Muscle of back (tissue), 11 donors: ENCODE measurements around the gene SPINK1. TPM values are rescaled to one million over a fixed set of nuclear protein-coding genes. Genes with fewer than 3 reads are reported as not detected.
"Not testable (repeated sequence)": the region's sequence is repeated elsewhere in the genome, so short reads cannot be mapped to it uniquely, and the experiment has no call there.

Source experiments
- DNase-seq, 3 donors: peaks; one replicate each; pipeline versions ENCODE4 v3.0.0 to v3.0.0-alpha.2; 2013
- polyA plus RNA-seq, 10 donors: library from polyadenylated mRNA; unstranded; fragments of 120-200 nt; gene quantifications; one replicate each; pipeline ENCODE4 v1.2.1, GENCODE V29; 2013; ENCODE audit not compliant: insufficient read length in 10 of 10

SPINK1 gene
- polyA plus RNA-seq, 10 donors = 1.9 TPM; not detected in 8

GRCh38 chr5:147854894-147855773, 23.7 kb upstream of the SPINK1 start:
- no peak for DNase-seq

GRCh38 chr5:147854331-147854730, 22.9 kb upstream of the SPINK1 start:
- no peak for DNase-seq

GRCh38 chr5:147853372-147853987, 22.0 kb upstream of the SPINK1 start:
- DNase-seq = no peak

- no peak for DNase-seq
Measured at GRCh38 chr5:147852365-147852764, 20.9 kb upstream of the SPINK1 start.

GRCh38 chr5:147851578-147851977, 20.1 kb upstream of the SPINK1 start:
- DNase-seq = no peak

- DNase-seq = no peak
Measured at GRCh38 chr5:147849226-147849625, 17.8 kb upstream of the SPINK1 start.

- no peak for DNase-seq
Measured at GRCh38 chr5:147845618-147846017, 14.1 kb upstream of the SPINK1 start.

GRCh38 chr5:147844846-147845245, 13.4 kb upstream of the SPINK1 start:
- DNase-seq = no peak

GRCh38 chr5:147842869-147843268, 11.4 kb upstream of the SPINK1 start:
- DNase-seq = no peak

GRCh38 chr5:147836439-147836838, 5.0 kb upstream of the SPINK1 start:
- DNase-seq = no peak

- DNase-seq = no peak
Measured at GRCh38 chr5:147835386-147835798, 3.9 kb upstream of the SPINK1 start.

GRCh38 chr5:147832541-147832940, 1.1 kb upstream of the SPINK1 start:
- peak in 1 of 3 donors; percentile 9 for DNase-seq

- no peak for DNase-seq
Measured at GRCh38 chr5:147830035-147830434, 1.4 kb downstream of the SPINK1 start.

GRCh38 chr5:147827017-147827416, 4.5 kb downstream of the SPINK1 start:
- DNase-seq = not testable (repeated sequence)

GRCh38 chr5:147826361-147826760, 5.1 kb downstream of the SPINK1 start:
- DNase-seq = peak in 2 of 3 donors; percentile 7 to 40

GRCh38 chr5:147822686-147823491, 8.6 kb downstream of the SPINK1 start:
- peak; percentile 42 to 78 (median 61) for DNase-seq

- not testable (repeated sequence) for DNase-seq
Measured at GRCh38 chr5:147822222-147822621, 9.2 kb downstream of the SPINK1 start.

- no peak for DNase-seq
Measured at GRCh38 chr5:147821766-147822165, 9.7 kb downstream of the SPINK1 start.

- peak in 1 of 3 donors; percentile 14 for DNase-seq
Measured at GRCh38 chr5:147819261-147819770, 12.2 kb downstream of the SPINK1 start.

- DNase-seq = no peak
Measured at GRCh38 chr5:147818290-147818689, 13.2 kb downstream of the SPINK1 start.

GRCh38 chr5:147813696-147814095, 17.8 kb downstream of the SPINK1 start:
- DNase-seq = no peak
